ENCODE data around the gene RETREG3.
"Not testable (repeated sequence)": the region's sequence is repeated elsewhere in the genome, so short reads cannot be mapped to it uniquely, and the experiment has no call there.

RETREG3 gene

DNA sequence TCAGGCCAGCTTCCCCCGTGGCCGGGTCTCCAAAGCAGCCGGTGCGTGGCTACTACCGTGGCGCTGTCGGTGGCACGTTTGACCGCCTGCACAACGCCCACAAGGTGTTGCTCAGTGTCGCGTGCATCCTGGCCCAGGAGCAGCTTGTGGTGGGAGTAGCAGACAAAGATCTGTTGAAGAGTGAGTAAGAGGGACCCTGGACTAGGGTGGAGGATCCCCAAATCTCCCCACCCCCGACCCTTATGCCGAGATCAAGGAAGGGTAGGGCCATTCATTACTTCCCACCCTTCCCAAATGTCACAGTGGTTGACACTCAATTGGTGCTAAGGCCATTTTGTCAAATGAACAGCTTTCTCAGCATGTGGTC, 46.0 kb downstream of the RETREG3 start:
- TF ChIP-seq, protein P1, sequence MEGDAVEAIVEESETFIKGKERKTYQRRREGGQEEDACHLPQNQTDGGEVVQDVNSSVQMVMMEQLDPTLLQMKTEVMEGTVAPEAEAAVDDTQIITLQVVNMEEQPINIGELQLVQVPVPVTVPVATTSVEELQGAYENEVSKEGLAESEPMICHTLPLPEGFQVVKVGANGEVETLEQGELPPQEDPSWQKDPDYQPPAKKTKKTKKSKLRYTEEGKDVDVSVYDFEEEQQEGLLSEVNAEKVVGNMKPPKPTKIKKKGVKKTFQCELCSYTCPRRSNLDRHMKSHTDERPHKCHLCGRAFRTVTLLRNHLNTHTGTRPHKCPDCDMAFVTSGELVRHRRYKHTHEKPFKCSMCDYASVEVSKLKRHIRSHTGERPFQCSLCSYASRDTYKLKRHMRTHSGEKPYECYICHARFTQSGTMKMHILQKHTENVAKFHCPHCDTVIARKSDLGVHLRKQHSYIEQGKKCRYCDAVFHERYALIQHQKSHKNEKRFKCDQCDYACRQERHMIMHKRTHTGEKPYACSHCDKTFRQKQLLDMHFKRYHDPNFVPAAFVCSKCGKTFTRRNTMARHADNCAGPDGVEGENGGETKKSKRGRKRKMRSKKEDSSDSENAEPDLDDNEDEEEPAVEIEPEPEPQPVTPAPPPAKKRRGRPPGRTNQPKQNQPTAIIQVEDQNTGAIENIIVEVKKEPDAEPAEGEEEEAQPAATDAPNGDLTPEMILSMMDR (IDR thresholded peaks at IDR 0.05; ENCODE audit: low read depth, low read length): no peak
- DNase-seq (ENCODE audit: extremely low read depth, low read depth): no peak

DNA sequence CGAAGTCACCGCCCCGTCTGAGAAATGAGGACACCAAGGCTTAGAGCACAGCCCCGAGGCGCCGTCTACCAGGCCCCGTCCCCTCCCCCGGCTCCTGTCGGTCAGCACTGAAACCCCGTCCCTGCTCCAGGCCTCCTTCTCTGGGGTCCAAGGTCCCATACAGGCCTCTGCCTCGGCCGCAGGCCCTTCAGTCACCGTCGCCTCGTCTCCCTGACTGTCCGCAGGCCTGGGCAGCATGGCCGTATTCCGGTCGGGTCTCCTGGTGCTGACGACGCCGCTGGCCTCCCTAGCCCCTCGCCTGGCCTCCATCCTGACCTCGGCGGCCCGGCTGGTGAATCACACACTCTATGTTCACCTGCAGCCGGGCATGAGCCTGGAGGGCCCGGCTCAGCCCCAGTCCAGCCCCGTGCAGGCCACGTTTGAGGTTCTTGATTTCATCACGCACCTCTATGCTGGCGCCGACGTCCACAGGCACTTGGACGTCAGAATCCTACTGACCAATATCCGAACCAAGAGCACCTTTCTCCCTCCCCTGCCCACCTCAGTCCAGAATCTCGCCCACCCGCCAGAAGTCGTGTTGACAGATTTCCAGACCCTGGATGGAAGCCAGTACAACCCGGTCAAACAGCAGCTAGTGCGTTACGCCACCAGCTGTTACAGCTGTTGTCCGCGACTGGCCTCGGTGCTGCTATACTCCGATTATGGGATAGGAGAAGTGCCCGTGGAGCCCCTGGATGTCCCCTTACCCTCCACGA, 46.6 kb downstream of the RETREG3 start:
- DNase-seq (ENCODE audit: extremely low read depth, low read depth): no peak
- TF ChIP-seq, protein P1 (IDR thresholded peaks at IDR 0.05; ENCODE audit: low read depth, low read length): no peak

DNA sequence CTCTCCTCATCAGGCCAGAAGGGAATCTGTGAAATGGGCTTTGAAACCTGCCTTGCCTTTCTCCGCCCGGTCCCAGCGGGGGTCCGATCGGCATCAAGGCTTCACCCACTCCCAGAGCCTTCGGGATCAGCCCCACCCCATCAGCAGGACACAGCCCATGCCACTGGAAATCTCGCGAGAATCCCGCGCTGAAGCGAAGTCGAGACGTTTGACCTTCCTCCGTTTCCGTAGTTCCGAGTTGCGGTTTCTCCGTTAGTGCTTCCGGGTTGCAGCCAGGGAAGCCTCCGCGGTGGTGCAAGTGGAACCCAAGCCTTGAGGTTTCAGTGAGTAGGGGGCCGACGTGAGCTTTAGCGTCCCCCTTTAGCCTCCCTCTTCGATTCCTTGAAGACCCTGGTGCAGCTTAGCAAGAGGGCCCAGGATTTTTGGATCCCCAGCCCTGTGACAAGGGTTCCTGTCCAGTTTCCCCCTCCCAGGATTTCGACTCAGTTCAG, 47.2 kb downstream of the RETREG3 start, which contains the start of gene COASY:
COASY (plus strand) TSS at position 252 of the 491 bp plus-strand sequence. CDS start 475 bp downstream, outside the sequence.
- TF ChIP-seq, protein P1 (IDR thresholded peaks at IDR 0.05; ENCODE audit: low read depth, low read length): no peak
- peak; percentile 95 for DNase-seq (ENCODE audit: extremely low read depth, low read depth)

DNA sequence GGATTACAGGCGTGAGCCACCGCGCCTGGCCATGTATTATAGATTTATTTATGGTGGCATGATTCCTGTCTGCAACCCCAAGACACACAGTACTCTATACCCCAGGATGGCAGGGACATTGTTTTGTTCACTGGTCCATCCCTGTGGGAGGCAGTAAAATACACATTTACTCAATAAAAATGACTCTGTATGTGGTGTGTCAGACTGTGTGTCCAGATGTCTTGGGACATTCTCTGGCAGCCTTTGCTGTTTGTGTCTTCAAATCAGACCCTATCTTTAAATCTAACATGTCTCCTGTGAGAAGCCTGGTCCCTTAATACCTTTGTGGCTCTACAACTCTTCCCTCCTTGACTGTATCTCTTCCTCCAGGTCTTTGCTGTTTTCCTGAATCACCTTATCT, 48.9 kb downstream of the RETREG3 start:
- no peak for DNase-seq (ENCODE audit: extremely low read depth, low read depth)
- TF ChIP-seq, protein P1 (IDR thresholded peaks at IDR 0.05; ENCODE audit: low read depth, low read length): no peak

DNA sequence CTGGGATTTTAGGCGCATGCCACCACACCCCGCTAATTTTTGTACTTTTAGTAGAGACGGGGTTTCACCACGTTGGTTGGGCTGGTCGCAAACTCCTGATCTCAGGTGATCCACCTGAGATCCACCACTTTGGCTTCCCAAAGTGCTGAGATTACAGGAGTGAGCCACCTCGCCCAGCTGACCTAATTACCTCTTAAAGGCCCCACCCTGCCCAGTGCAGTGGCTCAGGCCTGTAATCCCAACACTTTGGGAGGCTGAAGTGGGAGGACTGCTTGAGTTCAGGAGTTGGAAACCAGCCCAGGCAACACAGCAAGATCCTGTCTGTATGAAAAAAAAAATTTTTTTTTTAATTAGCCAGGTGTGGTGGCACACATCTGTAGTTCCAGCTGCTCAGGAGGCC, 50.1 kb downstream of the RETREG3 start:
- TF ChIP-seq, protein P1 (IDR thresholded peaks at IDR 0.05; ENCODE audit: low read depth, low read length): no peak
- no peak for DNase-seq (ENCODE audit: extremely low read depth, low read depth)

DNA sequence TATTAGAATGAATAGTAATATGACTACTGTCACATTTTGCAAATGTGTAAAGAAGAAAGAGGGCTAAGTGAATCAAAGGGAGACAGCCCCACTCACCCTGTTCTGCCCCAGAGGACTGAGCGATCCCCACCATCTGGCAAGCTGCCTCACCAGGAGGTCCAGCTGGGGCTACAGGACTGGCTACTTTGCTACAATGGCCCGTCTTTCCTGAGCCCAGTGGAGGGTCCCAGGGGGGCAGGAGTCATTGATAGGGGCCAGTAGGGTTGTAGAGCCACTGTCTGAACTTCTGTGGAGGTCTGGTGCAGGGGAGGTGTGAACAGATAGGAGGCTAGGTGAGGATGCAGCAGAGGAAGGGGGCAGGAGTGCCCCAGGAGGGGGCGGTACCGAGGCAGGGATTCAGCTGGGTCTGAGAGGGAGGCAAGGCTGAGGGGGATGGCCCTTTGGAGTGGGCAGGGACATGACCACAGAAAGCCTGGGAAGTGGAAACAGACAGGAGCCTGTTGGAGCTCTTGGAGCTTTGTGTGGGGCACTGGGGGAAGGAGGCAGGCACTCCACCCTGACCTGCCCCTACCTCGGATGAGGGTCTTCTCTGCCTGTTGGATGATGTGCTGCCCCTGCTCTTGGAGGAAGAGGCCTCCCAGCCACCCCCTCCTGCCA, 53.1 kb downstream of the RETREG3 start:
- not testable (repeated sequence) for DNase-seq (ENCODE audit: extremely low read depth, low read depth)

DNA sequence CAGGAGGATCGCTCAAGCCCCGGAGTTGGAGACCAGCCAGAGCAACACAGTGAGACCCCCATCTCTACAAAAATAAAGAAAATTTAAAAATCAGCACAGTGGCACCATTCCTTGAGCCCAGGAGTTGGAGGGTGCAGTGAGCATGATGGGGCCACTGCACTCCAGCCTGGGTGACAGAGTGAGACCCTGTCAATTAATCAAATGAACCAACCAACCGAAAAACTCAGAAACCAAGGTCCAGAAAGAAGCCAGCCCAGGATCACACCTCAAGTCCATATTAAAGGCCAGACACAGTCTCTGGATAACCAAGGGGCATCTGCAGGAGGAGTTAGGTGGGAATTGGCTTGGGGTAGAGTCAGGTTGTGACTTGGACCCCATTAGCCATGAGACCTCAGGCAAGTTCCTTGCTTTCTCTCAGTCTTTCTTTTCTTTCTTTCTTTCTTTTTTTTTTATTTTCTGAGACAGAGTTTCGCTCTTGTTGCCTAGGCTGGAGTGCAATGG, 54.0 kb downstream of the RETREG3 start:
- TF ChIP-seq, protein P1 (IDR thresholded peaks at IDR 0.05; ENCODE audit: low read depth, low read length): no peak
- DNase-seq (ENCODE audit: extremely low read depth, low read depth): no peak
